OCI-LY7 (cell line): ENCODE measurements around the gene FAM217A. TPM values are rescaled to one million over a fixed set of nuclear protein-coding genes. Genes with fewer than 3 reads are reported as not detected.

ENCODE experiments used
- BruUV-seq: library from RNA; stranded (reverse); fragments of 400-500 nt; replicated peaks from 2 replicates; lab custom pipeline; 2021; lab: Mats Ljungman, UMichigan
- CTCF ChIA-PET: fragments of 300-600 bp; sonication (Branson Sonifier 250); formaldehyde crosslinking; loops from one replicate; lab custom pipeline; 2022; ENCODE audit warnings: antibody characterized with exemption; ENCODE audit not compliant: unreplicated experiment; lab: Charles Lee
- POLR2A ChIA-PET: fragments of 300-600 bp; sonication (Branson Sonifier 250); formaldehyde crosslinking; loops from one replicate; lab custom pipeline; 2022; ENCODE audit warnings: antibody characterized with exemption; lab: Charles Lee
- DNase-seq: peaks from one replicate; pipeline ENCODE4 v3.0.0-alpha.2; 2015; ENCODE audit warnings: low spot score
- H2AFZ ChIP-seq: fragments of 200-600 bp; sonication (generic), shearing (Covaris generic); 2 replicates; pipeline ENCODE4 v1.6.1; 2014; ENCODE audit warnings: mild to moderate bottlenecking, antibody characterized with exemption, low read length, moderate library complexity
- H3K27ac ChIP-seq: fragments of 200-600 bp; sonication (generic); 2 replicates; pipeline ENCODE4 v1.5.1; 2014; ENCODE audit warnings: mixed run types, low read depth, mild to moderate bottlenecking, moderate library complexity, low read length, inconsistent platforms; ENCODE audit not compliant: poor library complexity, severe bottlenecking
- H3K36me3 ChIP-seq: fragments of 200-600 bp; sonication (generic); 2 replicates; pipeline ENCODE4 v1.6.1; 2014; ENCODE audit warnings: mild to moderate bottlenecking, antibody characterized with exemption, low read length, moderate library complexity, mixed read lengths; ENCODE audit not compliant: insufficient read depth
- H3K4me1 ChIP-seq: fragments of 200-600 bp; sonication (generic); 2 replicates; pipeline ENCODE4 v1.5.1; 2014; ENCODE audit warnings: mild to moderate bottlenecking, low read length; ENCODE audit not compliant: insufficient read depth, poor library complexity, severe bottlenecking
- H3K4me2 ChIP-seq: fragments of 200-600 bp; sonication (generic); 2 replicates; pipeline ENCODE4 v1.6.1; 2014; ENCODE audit warnings: mild to moderate bottlenecking, low read length
- H3K4me3 ChIP-seq: fragments of 200-600 bp; sonication (generic); 2 replicates; pipeline ENCODE4 v1.5.1; 2014; ENCODE audit warnings: mild to moderate bottlenecking, low read depth, low read length; ENCODE audit not compliant: poor library complexity, severe bottlenecking
- H3K79me2 ChIP-seq: fragments of 200-600 bp; sonication (generic); 2 replicates; pipeline ENCODE4 v1.6.1; 2016; ENCODE audit warnings: low read depth, mild to moderate bottlenecking, low read length, moderate library complexity, mixed read lengths; ENCODE audit not compliant: insufficient read depth
- H3K9me2 ChIP-seq: fragments of 200-600 bp; sonication (generic); 2 replicates; pipeline ENCODE4 v1.6.1; 2016; ENCODE audit warnings: mild to moderate bottlenecking, low read length, mixed read lengths; ENCODE audit not compliant: insufficient read depth
- H3K9me3 ChIP-seq: fragments of 200-600 bp; sonication (generic); 2 replicates; pipeline ENCODE4 v1.6.1; 2014; ENCODE audit warnings: mild to moderate bottlenecking, mixed run types, low read length, mixed read lengths
- H4K20me1 ChIP-seq: fragments of 200-600 bp; sonication (generic); 2 replicates; pipeline ENCODE4 v1.6.1; 2014; ENCODE audit warnings: mild to moderate bottlenecking, antibody characterized with exemption, low read length, moderate library complexity, mixed read lengths; ENCODE audit not compliant: insufficient read depth
- CTCF ChIP-seq: fragments of 200-600 bp; sonication (generic); conservative IDR thresholded peaks from 2 replicates; pipeline ENCODE4 v1.5.1; 2014; ENCODE audit warnings: mild to moderate bottlenecking, antibody characterized with exemption, low read length, moderate library complexity, mixed read lengths
- EZH2phosphoT487 ChIP-seq: fragments of 200-600 bp; sonication (generic); IDR thresholded peaks from 2 replicates; pipeline ENCODE4 v1.6.1; 2018; ENCODE audit warnings: low read depth, borderline replicate concordance, mild to moderate bottlenecking, mixed run types, antibody characterized with exemption, low read length, moderate library complexity, mixed read lengths
- intact Hi-C: fragments of 100-400 bp; cut with micrococcal nuclease; formaldehyde crosslinking; loops from one replicate; pipeline ENCODE4 v1.10.0; 2022; ENCODE audit not compliant: unreplicated experiment
- total RNA-seq, 2 experiments: library from RNA; depleted of rRNA in 1 of 2; stranded (reverse); fragments of >200 nt in 1 of 2; shearing (Covaris generic) in 1 of 2; gene quantifications; 2 replicates each; pipeline ENCODE4 v1.2.3, GENCODE V29; 2014 to 2022

The FAM217A gene
- total RNA-seq, 2 experiments from 2014 or later = not detected

DNA sequence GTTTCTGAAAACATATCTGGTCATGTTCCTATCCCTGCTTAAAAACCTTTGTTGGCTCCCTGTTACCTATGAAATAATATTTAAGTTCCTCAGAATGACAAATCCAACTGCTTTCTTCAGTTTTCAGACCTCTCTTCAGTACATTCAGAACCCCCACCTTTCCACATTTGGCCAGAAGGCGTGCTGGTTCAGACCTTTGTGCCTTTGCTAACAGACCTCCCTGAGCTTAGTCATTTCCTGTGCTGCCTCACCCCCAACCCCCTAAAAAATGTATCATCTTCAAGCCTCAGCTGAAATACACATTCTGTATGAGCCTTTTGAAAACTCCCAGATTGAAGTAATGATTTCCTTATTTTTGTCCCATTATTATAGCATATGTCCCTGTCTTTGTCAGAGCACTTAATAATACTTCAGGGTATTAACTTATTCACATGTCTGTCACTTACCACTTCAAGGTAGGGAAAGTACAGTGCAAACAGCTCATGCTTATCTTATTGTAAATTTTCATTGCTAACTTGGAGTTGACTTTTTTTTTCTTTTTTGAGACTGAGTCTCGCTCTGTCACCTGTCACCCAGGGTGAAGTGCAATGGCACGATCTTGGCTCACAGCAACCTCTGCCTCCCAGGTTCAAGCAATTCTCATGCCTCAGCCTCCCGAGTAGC is 19.7 kb downstream of the FAM217A start:
- Histone ChIP-seq H3K27ac (no peak overlapping the region), H4K20me1 (no peaks in the 10 kb centered on the region), H3K9me3 (no peaks in the 10 kb centered on the region), H2AFZ (no peak overlapping the region), H3K36me3 (peaks cover 100% of the 10 kb centered on the region), H3K79me2 (no peaks in the 10 kb centered on the region), H3K4me3 (no peak overlapping the region), H3K9me2 (no peaks in the 10 kb centered on the region), H3K4me1 (no peaks in the 10 kb centered on the region), H3K4me2 (no peak overlapping the region)
- DNase-seq = no peak
- ChIA-PET CTCF (interaction anchor here (1.3 kb wide), 1 partner anchor 38 kb away, joined by 4 read pairs; no protein-coding TSS in a partner anchor), POLR2A (interaction anchor here (1.0 kb wide), 2 partner anchors 19 to 20 kb away, joined by 3 read pairs; no protein-coding TSS in a partner anchor)
- TF ChIP-seq CTCF (no peak), EZH2phosphoT487 (no peak)
- intact Hi-C loops = loop anchor here (5.0 kb wide), 1 partner anchor 98 kb away; no protein-coding TSS in a partner anchor
- BruUV-seq = no TSS peak

GRCh38 chr6:4057036-4057435 is 21.9 kb downstream of the FAM217A start:
- Histone ChIP-seq H3K27ac (no peak overlapping the region), H3K79me2 (no peaks in the 10 kb centered on the region), H3K4me2 (no peak overlapping the region), H2AFZ (no peak overlapping the region), H4K20me1 (0 out of 2 replicates have a peak, but pooled peaks cover 3% of the 10 kb centered on the region), H3K4me1 (no peaks in the 10 kb centered on the region), H3K9me3 (no peaks in the 10 kb centered on the region), H3K9me2 (no peaks in the 10 kb centered on the region), H3K4me3 (no peak overlapping the region), H3K36me3 (peaks cover 100% of the 10 kb centered on the region)
- ChIA-PET CTCF (no interaction called here), POLR2A (interaction anchor here (0.6 to 1.2 kb wide), 3 partner anchors 17 to 89 kb away, joined by 3 to 4 read pairs (median 3); no protein-coding TSS in a partner anchor)
- no TSS peak for BruUV-seq
- no peak for TF ChIP-seq CTCF
- no peak for DNase-seq
- intact Hi-C loops = loop anchor here (5.0 kb wide), 1 partner anchor 100 kb away; no protein-coding TSS in a partner anchor
